ENCODE measurements around the gene FNDC3A. TPM values are rescaled to one million over a fixed set of nuclear protein-coding genes. Genes with fewer than 3 reads are reported as not detected.

FNDC3A gene
- total and polyA plus RNA-seq, 9 of the 15 experiments (the other 6 are each of a cell fraction or from before 2014, with no cell fraction given) = 4.1 to 22.0 (median 13.5) TPM

DNA sequence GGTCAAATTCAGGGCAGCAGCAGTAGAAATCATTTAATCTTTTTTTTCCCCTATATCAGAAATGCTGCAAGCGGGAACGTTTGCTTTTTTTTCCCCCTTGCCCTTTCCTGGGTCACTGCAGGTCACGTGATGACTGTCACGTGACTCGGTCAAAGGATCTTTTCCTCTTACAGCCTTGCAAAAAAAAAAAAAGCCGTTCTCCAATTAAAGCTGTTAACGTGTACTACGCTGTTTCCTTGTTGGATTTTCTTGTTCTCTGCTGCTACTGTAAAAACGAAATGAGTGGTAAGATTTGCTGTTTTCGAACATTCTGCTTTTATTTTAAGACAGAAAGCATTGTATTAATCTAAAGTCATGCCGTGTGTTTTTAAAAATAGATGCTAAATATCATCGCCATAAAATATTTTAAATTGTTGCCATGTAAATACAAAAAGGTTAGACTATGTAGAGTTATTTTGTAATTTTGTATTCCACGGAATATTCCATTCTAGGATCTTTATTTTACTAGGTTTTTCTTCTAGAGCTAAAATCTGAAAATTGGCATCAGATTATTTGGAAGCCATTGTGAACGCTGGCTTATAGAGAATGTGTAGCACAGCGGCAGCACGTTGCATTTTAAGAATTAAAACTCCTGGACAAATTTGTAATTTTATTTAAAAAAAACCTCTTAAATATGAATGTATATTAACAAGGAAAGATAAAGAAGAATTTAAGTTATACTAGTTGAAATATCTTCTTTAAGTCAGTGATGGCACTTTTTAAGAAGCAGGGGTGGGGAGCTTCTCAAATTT is 134.6 kb downstream of the FNDC3A start (continued):
- TF ChIP-seq GABPA (tag; conservative IDR thresholded peaks at IDR 0.05; ENCODE audit: low read depth) = peak; percentile 62
- TF ChIP-seq TCFL5 (CRISPR knock-in tag; conservative IDR thresholded peaks at IDR 0.05) = no peak
- TF ChIP-seq, protein P1, sequence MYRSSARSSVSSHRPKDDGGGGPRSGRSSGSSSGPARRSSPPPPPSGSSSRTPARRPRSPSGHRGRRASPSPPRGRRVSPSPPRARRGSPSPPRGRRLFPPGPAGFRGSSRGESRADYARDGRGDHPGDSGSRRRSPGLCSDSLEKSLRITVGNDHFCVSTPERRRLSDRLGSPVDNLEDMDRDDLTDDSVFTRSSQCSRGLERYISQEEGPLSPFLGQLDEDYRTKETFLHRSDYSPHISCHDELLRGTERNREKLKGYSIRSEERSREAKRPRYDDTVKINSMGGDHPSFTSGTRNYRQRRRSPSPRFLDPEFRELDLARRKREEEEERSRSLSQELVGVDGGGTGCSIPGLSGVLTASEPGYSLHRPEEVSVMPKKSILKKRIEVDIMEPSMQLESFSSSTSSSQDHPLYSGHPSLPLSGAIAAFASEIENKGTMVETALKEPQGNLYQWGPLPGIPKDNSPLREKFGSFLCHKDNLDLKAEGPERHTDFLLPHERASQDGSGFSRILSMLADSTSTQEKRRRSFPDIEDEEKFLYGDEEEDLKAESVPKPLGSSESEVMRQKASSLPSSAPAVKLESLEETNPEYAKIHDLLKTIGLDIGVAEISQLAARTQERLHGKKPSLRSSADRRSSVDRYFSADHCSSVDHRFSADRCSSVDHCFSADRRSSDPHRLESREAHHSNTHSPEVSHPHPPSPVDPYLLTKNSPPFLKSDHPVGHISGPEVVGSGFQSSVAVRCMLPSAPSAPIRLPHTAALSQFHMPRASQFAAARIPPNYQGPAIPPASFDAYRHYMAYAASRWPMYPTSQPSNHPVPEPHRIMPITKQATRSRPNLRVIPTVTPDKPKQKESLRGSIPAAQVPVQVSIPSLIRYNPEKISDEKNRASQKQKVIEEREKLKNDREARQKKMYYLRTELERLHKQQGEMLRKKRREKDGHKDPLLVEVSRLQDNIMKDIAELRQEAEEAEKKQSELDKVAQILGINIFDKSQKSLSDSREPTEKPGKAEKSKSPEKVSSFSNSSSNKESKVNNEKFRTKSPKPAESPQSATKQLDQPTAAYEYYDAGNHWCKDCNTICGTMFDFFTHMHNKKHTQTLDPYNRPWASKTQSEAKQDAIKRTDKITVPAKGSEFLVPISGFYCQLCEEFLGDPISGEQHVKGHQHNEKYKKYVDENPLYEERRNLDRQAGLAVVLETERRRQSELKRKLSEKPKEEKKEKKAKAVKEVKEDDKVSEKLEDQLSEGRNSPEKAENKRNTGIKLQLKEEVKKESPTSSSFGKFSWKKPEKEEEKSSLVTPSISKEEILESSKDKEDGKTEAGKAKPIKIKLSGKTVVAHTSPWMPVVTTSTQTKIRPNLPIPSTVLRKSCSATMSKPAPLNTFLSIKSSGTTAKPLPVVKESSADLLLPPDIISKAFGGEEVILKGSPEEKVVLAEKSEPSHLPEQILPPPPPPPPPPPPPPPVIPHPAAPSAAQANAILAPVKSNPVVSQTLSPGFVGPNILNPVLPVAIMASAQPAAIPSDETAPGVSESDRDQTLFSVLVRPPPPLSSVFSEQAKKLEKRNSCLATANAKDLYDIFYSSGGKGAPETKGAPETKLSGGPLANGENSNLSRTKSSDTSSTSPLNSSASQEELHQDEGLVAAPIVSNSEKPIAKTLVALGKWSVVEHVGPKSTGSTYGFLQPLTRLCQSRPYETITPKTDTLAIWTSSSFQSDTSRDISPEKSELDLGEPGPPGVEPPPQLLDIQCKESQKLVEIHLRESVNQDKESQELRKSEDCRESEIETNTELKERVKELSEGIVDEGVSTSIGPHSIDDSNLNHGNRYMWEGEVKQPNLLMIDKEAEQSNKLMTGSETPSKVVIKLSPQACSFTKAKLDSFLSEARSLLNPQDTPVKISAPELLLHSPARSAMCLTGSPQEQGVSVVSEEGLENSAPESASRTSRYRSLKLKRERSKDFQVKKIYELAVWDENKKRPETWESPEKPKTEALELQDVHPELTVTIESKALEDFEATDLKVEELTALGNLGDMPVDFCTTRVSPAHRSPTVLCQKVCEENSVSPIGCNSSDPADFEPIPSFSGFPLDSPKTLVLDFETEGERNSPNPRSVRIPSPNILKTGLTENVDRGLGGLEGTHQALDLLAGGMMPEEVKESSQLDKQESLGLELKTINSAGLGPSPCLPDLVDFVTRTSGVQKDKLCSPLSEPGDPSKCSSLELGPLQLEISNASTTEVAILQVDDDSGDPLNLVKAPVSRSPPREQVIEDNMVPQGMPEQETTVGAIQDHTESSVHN (IDR thresholded peaks at IDR 0.05; ENCODE audit: borderline replicate concordance in 1 of 2, low read depth in 1 of 2) = no peak
- no peak for TF ChIP-seq SMARCC2 (IDR thresholded peaks at IDR 0.05; ENCODE audit: low read depth)
- no peak for TF ChIP-seq KAT8 (IDR thresholded peaks at IDR 0.05; ENCODE audit: low read depth)
- no peak for TF ChIP-seq SP1 (CRISPR knock-in tag; IDR thresholded peaks at IDR 0.05)
- TF ChIP-seq, protein P2, sequence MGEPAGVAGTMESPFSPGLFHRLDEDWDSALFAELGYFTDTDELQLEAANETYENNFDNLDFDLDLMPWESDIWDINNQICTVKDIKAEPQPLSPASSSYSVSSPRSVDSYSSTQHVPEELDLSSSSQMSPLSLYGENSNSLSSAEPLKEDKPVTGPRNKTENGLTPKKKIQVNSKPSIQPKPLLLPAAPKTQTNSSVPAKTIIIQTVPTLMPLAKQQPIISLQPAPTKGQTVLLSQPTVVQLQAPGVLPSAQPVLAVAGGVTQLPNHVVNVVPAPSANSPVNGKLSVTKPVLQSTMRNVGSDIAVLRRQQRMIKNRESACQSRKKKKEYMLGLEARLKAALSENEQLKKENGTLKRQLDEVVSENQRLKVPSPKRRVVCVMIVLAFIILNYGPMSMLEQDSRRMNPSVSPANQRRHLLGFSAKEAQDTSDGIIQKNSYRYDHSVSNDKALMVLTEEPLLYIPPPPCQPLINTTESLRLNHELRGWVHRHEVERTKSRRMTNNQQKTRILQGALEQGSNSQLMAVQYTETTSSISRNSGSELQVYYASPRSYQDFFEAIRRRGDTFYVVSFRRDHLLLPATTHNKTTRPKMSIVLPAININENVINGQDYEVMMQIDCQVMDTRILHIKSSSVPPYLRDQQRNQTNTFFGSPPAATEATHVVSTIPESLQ (CRISPR knock-in tag; IDR thresholded peaks at IDR 0.05) = no peak
- TF ChIP-seq ELF4 (CRISPR knock-in tag; IDR thresholded peaks at IDR 0.05) = no peak
- TF ChIP-seq SREBF2 (CRISPR knock-in tag; IDR thresholded peaks at IDR 0.05) = no peak
- TF ChIP-seq HDAC1 (IDR thresholded peaks at IDR 0.05) = peak in 1 of 2 experiments; percentile 60; a peak in 1 of 4 replicates
- no peak for TF ChIP-seq ZZZ3 (IDR thresholded peaks at IDR 0.05)
- TF ChIP-seq, protein P3, sequence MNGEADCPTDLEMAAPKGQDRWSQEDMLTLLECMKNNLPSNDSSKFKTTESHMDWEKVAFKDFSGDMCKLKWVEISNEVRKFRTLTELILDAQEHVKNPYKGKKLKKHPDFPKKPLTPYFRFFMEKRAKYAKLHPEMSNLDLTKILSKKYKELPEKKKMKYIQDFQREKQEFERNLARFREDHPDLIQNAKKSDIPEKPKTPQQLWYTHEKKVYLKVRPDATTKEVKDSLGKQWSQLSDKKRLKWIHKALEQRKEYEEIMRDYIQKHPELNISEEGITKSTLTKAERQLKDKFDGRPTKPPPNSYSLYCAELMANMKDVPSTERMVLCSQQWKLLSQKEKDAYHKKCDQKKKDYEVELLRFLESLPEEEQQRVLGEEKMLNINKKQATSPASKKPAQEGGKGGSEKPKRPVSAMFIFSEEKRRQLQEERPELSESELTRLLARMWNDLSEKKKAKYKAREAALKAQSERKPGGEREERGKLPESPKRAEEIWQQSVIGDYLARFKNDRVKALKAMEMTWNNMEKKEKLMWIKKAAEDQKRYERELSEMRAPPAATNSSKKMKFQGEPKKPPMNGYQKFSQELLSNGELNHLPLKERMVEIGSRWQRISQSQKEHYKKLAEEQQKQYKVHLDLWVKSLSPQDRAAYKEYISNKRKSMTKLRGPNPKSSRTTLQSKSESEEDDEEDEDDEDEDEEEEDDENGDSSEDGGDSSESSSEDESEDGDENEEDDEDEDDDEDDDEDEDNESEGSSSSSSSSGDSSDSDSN (IDR thresholded peaks at IDR 0.05; ENCODE audit: borderline replicate concordance in 1 of 2, low read depth in 2 of 2, low read length in 2 of 2) = no peak
- peak; percentile 21 for TF ChIP-seq POLR2B (IDR thresholded peaks at IDR 0.05; ENCODE audit: low read depth, partially characterized antibody)
- TF ChIP-seq RB1 (IDR thresholded peaks at IDR 0.05; ENCODE audit: low read depth) = peak; percentile 45; the same call in 1 of the 2 replicates
- no peak for TF ChIP-seq CREBBP (IDR thresholded peaks at IDR 0.05; ENCODE audit: low read depth, low read length)
